Sigmoid colon (tissue), 4 donors: ENCODE data around the gene ZFAND3.

Source experiments
- POLR2AphosphoS5 ChIP-seq, 4 donors: sonication (generic); formaldehyde crosslinking; IDR thresholded peaks; one replicate each; pipeline ENCODE4 v1.6.1; 2017; ENCODE audit warnings: antibody characterized with exemption in 4 of 4
- TF ChIP-seq, protein P1 (sequence below), 4 experiments: fragments of 450-650 bp in 3 of 4; fragments of 200-600 bp in 1 of 4; IDR thresholded peaks; one replicate each; pipeline ENCODE4 v1.5.1; 2016 to 2019; ENCODE audit warnings: antibody characterized with exemption in 4 of 4, mild to moderate bottlenecking in 3 of 4, moderate library complexity in 2 of 4

DNA sequence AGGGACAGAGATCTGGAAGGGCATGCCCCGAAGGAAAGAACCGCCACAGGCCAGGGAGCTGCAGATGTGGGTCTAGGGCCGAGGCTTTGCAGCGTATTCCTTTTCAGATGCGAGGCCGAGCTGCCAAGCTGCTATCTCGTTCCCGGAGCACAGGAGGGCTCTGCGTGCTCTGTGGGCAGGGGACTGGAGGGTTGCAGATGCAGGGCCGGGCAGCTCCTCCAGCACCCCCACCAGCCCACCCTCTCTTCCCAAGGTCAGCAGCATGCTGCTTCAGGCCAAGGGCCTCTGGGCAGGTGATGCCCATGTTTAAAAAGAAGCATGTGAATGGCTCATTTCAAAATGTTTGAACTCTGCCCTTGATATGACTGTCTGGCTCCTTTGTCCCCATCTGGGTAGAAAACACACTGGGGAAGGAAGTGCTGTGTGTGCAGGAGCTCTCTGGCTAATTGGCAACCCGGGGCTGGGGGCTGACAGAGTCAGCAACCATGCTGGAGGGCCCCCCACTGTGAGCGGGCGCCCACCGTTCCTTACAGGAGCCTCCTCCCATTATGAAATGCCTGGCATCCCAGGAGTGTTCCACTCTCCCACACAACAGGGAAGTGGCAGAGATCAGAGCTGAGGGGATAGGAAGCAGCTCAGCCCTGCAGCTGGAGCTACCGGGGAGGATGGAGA, 353.3 kb downstream of the ZFAND3 start:
- TF ChIP-seq, protein P1, sequence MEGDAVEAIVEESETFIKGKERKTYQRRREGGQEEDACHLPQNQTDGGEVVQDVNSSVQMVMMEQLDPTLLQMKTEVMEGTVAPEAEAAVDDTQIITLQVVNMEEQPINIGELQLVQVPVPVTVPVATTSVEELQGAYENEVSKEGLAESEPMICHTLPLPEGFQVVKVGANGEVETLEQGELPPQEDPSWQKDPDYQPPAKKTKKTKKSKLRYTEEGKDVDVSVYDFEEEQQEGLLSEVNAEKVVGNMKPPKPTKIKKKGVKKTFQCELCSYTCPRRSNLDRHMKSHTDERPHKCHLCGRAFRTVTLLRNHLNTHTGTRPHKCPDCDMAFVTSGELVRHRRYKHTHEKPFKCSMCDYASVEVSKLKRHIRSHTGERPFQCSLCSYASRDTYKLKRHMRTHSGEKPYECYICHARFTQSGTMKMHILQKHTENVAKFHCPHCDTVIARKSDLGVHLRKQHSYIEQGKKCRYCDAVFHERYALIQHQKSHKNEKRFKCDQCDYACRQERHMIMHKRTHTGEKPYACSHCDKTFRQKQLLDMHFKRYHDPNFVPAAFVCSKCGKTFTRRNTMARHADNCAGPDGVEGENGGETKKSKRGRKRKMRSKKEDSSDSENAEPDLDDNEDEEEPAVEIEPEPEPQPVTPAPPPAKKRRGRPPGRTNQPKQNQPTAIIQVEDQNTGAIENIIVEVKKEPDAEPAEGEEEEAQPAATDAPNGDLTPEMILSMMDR (IDR thresholded peaks at IDR 0.05), result no peak
- TF ChIP-seq POLR2AphosphoS5 (IDR thresholded peaks at IDR 0.05), result no peak
